HG02970 (cell line): ENCODE measurements around the gene YPEL1.
"Not testable (repeated sequence)": the region's sequence is repeated elsewhere in the genome, so short reads cannot be mapped to it uniquely, and the experiment has no call there.

Source experiments
- ATAC-seq: cut with Tn5 transposase; IDR thresholded peaks from one replicate; pipeline ENCODE4 v1.9.1; 2021; ENCODE audit warnings: mild to moderate bottlenecking, moderate library complexity, moderate number of reproducible peaks; ENCODE audit not compliant: unreplicated experiment, low FRiP score

Gene YPEL1

DNA sequence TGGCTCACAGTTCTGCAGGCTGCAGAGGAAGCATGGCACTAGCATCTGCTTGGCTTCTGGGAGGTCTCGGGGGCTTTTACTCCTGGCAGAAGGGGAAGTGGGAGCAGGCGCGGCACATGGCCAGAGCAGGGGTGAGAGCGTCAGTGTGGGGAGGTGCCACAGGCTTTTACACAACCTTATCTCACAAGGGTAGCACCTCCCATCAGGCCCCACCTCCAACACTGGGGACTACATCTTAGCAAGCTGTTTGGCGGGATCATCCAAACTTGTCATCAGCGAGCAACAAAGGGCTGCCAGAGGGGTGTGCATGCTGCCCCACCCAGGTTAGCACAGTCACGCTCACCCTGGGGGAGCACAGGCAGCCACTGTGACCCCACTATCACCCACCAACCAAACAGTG is 18.9 kb upstream of the YPEL1 start:
- no peak for ATAC-seq

DNA sequence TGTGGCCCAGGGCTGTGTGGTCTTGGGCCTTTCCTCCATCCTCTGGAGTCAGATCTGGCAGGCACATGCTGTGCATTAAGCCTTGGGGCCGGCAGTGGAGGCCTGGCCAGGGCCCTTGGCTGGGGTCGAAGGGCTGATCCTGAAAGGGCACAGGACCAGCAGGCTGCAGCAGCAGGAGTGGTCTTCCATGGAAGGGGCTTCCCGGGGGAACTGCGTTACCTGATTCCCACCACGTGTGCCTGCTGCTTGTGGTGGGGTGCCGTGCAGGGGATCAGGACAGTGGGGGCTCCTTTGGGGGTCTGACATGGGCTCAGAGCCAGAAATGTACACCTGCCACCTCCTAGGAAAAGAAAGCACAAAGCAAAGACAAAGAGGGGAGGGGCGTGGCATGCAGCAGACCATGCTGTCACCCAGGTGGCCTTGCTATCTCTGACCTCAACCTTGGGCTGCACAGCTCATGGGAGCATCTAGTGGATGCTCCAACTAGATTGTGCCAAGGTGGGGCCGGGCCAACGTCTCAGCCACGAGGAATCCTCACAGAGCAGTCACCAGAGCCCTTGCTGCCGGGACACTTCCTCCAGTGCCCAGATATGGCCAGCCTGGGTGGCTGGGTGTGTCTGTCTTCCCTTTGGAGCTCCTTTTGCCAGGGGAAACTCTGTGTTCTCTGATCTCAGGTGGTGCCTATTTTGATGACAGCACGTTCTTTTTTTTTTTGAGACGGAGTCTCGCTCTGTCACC is 17.9 kb upstream of the YPEL1 start:
- no peak for ATAC-seq

DNA sequence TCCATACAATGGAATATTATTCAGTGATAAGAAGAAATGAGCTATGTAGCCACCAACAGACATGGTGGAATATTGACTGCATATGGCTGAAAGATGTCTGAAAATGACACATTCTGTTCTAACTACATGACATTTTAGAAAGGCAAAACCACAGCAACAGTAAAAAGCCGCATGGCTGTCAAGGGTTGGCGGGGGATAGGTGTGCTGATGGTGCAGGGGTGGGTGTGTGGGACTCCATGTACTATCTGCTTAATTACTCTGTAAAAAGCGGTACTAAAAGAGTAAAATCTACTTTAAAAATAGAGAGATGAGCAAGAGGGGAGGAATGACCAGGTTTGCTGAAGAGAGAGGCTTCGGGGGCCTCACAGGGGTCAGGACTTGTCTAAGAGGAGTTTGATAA is 16.7 kb upstream of the YPEL1 start:
- ATAC-seq: no peak

DNA sequence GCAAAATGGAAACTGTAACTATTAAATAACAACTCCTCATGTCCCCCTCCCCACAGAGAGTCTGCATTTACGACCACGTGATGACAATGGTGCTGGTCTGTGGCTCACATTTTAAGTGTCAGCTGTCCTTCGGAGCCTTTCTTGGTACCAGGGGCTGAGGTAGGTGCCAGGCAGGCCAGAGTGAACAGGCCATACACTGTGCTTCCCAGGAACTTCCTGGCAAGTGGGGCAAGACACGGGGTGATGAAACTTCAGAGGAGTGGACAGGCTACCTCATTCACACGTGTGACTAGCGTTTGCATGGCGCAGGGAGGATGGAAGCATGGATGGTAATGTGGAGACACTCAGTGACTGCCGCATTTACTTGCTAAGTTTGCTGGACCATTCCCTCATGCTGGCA is 10.4 kb upstream of the YPEL1 start:
- ATAC-seq: no peak

DNA sequence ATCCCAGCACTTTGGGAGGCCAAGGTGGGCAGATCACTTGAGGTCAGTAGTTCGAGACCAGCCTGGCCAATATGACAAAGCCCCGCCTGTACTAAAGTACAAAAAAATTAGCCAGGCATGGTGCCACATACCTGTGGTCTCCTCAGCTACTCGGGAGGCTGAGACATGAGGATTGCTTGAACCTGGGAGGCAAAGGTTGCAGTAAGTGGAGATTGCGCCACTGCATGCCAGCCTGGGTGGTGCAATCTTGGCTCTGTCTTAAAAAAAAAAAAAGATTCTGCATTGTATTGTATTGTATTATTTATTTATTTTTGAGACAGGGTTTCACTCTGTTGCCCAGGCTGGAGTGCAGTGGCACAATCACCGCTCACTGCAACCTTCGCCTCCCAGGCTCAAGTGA is 9.3 kb upstream of the YPEL1 start:
- not testable (repeated sequence) for ATAC-seq

DNA sequence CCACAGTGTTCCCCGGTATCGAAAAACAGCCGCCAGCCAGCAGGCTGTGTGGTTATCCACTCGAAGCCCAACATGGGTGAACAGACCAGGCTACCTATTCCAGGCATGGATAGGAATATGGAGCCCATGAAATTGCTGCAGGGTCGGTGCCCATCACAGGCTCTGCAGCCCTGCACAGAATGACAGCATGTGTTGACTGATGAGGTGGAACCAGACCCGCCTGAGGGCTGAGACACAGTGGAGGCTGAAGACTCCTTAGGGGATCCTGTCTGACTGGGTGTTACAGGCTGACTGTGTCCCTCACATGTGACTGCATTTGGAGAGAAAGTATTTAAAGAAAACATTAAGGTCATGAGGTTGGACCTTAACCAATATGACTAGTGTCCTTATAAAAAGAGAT is 6.2 kb upstream of the YPEL1 start:
- no peak for ATAC-seq

DNA sequence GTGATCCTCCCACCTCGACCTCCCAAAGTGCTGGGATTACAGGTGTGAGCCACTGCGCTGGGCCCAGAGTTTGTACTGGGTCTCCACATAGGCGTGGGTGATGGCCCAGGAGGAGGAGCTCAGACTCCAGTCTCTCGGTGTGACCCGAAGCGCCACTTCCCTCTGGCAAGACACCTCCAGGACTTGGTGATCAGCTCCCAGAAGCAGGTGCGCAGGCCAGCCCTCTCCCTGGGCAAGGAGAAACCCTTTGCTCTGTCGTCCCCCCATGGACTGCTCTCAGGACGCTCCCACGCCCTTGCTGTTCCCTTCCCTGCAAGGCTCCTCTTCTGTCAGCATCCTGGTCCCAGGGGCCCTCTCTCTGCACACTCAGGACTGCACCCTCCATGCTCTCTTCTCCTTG is 5.5 kb upstream of the YPEL1 start:
- no peak for ATAC-seq

DNA sequence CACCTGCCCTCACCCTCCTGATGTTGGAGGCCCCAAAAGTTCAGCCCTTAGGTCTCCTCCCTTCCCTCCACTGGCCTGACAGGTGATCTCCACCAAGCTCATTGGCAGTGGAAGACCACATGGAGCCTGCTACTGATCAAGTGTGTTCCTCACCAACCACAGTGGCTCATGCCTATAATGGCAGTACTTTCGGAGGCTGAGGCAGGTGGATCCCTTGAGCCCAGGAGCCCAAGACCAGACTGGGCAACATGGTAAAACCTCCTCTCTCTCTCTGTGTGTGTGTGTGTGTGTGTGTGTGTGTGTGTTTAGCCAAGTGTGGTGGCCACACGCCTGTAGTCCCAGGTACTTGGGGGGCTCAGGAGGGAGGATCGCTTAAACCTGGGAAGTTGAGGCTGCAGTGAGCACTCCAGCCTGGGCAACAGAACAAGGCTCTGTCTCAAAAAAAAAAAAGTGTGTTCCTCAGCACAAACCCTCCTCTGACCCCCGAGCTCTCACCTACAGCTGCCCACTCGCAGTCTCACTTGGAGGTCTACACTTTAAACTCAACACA is 4.3 kb upstream of the YPEL1 start:
- ATAC-seq: no peak

DNA sequence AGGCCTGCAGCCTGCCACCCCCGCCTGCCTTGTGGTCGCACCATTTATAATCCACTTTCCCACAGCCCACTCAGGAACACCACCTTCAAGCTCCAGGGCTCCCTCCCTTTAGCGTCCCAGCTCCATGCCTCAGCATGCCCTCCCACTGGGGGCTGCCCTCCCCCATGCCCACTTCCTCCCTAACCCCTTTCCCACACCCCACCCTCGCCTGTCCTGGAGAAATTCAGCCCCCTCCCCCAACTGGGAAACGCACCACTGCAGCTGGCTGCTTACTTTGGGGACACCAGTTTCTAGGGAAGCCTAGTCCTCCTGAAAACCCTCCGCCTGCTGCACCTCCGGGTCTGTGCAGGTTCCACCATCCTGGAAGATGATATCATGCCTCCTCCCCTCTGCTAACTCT is 3.4 kb upstream of the YPEL1 start:
- no peak for ATAC-seq

DNA sequence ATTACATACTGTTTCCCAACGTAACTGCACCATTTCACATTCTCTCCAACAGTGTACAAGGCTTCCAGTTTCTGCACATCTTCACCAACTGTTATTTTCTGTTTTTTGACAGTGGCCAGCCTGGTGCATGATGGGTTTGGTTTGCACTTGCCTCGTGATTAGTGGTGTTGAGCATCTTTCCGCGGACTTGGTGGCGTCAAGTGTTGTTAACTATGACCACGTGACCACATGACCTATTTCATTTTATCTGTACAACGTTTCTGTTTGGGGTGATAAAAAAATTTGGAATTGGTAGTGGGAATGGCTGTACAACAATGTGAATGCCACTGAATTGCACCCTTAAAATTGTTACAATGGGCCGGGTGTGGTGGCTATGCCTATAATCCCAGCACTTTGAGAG is 2.5 kb upstream of the YPEL1 start:
- no peak for ATAC-seq

DNA sequence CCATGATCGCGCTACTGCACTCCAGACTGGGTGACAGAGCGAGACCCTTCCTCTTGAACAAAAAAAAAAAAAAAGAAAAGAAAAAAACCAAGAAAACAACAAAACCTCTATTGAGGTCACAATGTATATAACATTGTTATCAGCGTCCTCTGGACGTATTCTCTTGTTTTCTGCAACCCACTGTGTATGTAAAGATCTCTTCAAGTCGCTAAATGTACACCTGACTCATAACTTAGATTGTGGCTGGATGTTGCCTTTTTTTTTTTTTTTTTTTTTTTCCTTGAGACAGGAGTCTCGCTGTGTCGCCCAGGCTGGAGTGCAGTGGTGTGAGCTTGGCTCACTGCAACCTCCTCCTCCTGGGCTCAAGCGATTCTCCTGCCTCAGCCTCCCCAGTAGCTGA is 1.4 kb upstream of the YPEL1 start:
- ATAC-seq: no peak

DNA sequence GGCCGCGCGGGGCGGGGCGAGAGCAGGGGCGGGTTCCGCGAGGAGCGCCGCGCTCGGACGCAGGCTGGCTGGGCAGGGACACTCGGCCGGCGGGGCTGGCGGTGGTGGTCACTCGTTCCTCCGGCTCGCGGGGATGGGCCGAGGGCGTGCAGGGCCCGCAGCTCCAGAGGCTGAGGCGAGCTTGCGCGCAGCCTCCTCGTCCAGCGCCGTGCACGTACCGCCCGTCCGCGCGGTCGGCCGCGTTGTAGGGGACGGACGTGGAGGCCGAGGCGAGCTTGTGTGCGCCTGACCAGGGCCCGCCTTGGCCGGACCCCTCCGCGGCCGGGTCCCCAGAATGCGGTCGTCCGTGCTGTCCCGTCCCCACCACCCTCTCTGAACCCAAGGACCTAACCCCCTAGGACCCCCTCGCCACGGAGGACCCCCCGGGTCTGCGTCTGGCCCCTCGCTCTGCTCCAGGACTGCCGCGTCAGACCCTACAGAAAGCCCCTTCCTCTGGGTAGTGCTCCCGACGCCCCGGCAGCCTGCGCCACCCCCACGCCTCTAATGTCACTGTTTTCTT is 569 bp upstream of the YPEL1 start:
- no peak for ATAC-seq

DNA sequence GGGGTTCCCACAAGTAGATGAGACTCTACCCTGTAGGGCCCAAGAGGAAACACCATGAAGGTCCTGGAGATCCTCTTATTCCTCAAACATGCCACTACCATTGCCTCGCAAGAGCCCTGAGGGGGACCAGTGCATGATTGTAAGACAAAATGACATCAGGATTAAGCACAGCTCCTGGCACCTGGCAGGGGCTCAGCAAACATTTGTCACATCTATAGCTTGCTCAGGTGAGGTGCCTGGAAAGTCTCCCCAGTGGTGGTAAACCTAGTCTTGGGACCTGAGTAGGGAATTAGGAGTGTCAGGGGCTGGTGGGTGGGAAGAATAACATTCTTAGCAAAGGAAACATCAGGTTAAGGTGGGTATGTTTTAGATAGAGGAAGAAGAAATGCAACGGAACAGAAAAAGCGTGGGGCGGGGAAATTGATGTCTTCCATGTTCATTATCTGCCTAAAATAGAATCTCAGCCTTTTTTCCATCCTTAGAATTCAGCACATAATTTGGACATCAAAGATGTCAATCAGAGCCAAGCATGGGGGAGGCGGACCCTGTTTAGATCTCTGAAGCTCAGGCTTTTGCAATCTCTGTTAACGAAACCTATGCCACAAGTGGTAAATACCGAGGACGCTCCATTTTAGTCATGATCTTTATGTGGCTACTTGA is 924 bp downstream of the YPEL1 start:
- no peak for ATAC-seq

DNA sequence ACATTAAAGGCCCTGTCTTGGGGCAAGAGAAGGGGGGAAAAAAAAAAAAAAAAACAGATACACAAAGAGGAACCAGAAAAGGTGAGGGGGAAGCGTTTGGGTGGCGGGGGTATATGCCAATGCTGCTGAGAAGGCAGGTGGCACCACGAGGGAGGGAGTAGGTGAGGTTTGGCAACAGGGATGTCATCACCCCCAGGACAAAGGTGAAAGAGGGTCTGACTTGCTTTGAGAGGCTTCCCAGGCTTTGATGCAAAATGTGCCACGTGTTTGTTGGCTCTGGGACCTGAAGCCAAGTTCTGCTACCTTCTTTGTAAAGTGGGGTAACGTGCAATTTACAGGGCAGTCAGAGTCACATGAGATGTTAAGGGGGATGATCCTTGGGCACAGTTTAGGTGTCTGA is 4.1 kb downstream of the YPEL1 start:
- no peak for ATAC-seq

DNA sequence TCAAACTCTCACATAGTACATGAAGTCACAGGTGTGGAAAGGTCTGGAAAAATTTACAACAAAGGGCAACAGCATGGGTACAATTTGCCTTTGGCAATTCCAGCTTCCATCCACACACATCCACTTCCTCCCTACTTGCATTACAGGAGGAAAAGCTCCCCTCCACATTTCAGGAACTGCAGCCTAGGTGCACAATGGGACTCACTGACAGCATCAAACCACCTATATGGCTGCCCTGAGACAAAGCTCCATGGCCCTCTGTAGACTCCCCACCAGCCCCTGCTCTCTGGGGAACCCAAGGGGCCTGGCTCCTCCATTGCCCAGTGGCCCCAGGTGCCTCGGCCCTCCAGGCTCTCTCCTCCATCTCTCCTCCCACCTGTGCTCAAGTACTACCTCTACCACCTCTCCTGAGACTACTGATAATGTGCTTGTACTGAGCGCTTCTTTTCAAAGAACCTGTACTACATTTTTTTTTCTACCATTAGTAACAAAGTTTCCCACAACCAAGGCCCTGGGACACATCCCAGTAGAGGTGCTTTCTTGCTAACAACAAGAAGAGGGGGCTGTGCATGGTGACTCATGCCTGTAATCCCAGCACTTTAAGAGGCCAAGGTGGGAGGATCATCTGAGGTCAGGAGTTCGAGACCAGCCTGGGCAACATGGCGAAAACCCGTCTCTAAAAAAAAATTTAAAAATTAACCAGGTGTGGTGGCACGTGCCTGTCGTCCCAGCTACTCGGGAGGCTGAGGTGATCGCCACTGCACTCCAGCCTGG is 4.9 kb downstream of the YPEL1 start:
- ATAC-seq: no peak

DNA sequence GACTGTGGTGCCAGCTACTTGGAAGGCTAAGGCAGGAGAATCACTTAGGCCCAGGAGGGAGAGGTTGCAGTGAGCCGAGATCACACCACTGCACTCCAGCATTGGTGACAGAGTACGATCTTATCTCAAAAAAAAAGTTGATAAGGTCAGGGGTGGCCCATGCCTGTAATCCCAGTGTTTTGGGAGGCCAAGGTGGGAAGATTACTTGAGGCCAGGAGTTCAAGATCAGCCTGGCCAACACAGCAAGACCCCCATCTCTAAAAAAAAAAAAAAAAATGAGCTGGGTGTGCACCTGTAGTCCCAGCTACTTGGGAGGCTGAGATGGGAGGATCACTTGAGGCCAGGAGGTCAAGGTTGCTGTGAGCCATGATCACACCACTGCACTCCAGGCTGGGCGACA is 6.4 kb downstream of the YPEL1 start:
- ATAC-seq: not testable (repeated sequence)

DNA sequence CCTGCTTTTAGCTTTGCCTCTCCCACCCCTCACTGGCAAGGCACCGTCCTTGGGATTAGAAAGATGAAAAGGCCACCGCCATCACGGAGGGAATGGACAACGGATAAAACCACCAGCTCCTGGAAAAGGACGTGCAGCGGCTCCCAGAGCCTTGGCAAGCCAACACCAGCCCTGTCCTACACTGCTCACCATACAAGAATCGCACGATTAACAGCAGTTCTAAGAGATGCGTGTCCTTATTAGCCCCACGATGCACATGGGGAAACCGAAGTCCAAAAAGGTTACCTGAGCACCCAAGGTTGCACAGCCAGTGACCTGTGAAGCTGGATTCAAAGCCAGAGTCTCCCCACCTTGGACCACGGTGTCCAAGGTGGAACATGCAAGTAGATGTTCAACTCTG is 7.3 kb downstream of the YPEL1 start:
- ATAC-seq: no peak

DNA sequence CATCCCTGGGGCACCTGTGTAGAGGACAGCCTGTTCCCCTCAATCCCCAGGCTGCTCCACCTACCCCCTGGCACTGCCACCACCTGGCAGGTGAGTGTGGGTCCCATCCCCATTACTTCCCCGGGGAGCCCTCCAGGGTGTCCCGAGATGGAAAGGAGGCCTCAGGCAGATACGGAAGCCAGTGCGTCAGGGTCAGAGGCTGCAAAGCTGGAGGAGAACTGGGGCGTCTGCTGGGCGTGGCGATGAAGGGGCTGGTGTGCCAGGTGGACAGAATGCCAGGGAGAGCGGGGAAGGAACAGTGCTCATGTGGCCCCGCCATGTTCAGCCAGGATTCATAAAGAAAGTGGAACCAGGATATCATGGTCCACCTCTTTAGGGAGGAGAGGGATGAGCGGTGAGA is 7.8 kb downstream of the YPEL1 start:
- no peak for ATAC-seq

DNA sequence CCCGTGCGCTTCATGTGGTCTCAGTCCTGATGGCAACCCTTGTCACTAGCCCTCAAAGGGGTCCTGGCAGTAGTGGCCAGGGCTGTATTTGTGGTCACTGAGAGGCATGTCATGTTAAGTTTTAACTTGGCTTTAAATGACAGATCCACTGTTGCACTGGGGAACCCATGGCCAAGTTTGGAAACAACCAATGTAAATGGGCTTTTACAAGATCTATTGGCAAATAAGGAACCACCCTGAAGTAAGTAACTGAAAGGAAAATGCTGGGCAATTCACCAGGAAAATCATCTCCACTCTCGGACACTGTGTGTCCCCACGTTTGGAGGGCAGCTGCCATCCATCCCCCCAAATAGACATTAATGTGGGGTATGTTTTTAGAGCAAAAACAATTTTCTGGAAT is 8.4 kb downstream of the YPEL1 start:
- no peak for ATAC-seq

DNA sequence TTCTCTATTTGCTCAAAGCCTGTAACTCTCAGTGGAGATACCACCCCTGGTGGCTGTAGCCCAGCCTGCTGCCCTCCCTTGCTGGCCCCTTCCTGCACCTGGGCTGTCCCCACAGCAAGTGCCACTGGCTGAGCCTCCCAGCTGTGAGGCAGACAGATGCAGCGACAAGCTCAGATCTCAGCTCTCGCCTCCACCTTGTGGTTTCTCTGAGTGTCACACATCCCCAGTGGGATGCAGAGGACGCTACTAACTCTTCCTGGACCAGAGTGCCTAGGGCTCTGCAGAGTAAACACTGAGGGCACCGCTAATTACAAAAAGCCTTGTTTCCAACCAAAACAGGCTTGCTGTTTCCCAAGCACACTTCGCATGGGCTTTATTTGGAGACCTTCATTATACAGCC is 8.9 kb downstream of the YPEL1 start:
- no peak for ATAC-seq
